ENCODE results near the gene PSMD10. TPM values are rescaled to one million over a fixed set of nuclear protein-coding genes. Genes with fewer than 3 reads are reported as not detected.
A peak's percentile ranks its signal among the peaks of the same experiment; 100 is the strongest.

Gene PSMD10
- total and polyA plus RNA-seq, 8 donors: 44.8 to 85.0 (median 71.7) TPM

DNA sequence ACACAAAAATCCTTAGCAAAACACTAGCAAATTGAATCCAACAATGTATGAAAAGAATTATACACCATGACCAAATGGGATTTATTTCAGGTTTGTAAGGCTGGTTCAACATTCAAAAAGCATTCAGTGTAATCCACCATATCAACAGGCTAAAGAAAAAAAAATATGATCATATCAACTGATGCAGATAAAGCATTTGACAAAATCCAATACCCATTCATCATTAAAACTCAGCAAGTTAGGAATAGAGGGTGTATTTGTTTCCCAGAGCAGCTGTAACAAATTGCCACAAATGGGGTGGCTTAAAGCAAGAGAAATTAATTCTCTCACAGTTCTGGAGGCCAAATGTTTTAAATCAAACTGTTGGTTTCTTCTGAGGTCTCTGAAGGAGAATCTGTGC lies 35.8 kb downstream of the PSMD10 start:
- no peaks in the 10 kb centered on the region for H3K4me1 ChIP-seq
- DNase-seq (no peak), ATAC-seq (no peak)
- no peak for TF ChIP-seq CTCF (IDR thresholded peaks at IDR 0.05)
- no peak overlapping the region for H3K27ac ChIP-seq
- H3K9me3 ChIP-seq: no peaks in the 10 kb centered on the region
- H3K27me3 ChIP-seq: peaks cover 0 to 2% of the 10 kb centered on the region in 2 donors
- no peaks in the 10 kb centered on the region for H3K36me3 ChIP-seq
- H3K4me3 ChIP-seq: no peak overlapping the region
- intact Hi-C loops (cut with DNase I): no loop called here

DNA sequence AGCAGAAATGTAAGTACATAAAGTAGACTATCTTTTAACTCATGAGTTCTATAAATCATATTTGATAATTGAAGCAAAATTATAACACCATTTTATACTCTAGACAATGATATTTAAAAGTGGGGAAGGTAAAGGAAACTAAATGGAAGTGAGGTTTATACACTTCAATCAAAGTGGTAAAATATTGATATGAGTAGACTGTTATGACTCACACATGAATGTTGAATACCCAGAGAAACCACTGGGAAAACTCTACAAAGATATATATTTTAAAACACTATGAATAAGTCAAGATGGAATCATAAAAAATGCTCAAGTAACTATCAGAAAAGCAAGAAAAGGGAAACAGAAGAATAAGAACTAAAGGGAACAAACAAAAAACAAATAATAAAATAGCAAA lies 38.1 kb downstream of the PSMD10 start:
- Histone ChIP-seq H3K9me3 (no peaks in the 10 kb centered on the region), H3K4me1 (no peaks in the 10 kb centered on the region), H3K4me3 (no peak overlapping the region), H3K27ac (no peak overlapping the region), H3K27me3 (peaks cover 0 to 9% of the 10 kb centered on the region in 2 donors), H3K36me3 (no peaks in the 10 kb centered on the region)
- intact Hi-C loops (cut with DNase I): no loop called here
- no peak for TF ChIP-seq CTCF (IDR thresholded peaks at IDR 0.05)
- no peak for ATAC-seq
- no peak for DNase-seq

- peak in 1 of 4 donors; percentile 16 for DNase-seq
- Histone ChIP-seq H3K4me3 (no peak overlapping the region), H3K27ac (no peak overlapping the region), H3K36me3 (no peaks in the 10 kb centered on the region), H3K27me3 (peaks cover 0 to 9% of the 10 kb centered on the region in 2 donors), H3K4me1 (no peaks in the 10 kb centered on the region), H3K9me3 (no peaks in the 10 kb centered on the region)
- ATAC-seq: no peak
- no peak for TF ChIP-seq CTCF (IDR thresholded peaks at IDR 0.05)
- intact Hi-C loops (cut with DNase I): no loop called here
Observed at GRCh38 chrX:108049649-108050048, 41.7 kb downstream of the PSMD10 start.

DNA sequence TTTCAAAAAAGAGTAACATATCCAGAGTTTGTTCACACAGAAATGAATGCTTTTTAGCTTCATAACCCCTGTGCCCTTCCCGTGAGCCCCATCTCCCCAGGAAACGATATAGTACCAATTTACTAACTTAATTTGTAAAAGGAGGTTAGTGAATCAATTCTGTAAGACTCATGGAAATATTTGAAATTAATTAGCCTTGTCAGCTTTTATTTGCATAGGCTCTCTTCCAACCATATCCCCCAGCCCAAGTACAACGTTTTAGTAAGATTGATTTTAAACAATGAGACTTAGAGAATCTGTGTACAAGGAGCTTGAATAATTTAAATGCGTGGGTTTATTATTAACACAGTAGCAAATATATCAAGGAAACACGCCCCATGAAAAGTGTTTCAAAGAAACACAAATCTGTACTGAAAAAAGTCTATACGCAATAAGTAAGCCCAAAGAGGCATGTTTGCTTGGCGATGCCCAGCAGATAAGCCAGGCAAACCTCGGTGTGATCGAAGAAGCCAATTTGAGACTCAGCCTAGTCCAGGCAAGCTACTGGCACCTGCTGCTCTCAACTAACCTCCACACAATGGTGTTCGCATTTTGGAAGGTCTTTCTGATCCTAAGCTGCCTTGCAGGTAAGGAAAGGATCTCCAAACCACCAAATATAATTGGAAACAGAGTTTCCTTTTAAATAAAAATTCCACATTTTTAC lies 46.6 kb downstream of the PSMD10 start, which contains the start of gene VSIG1:
VSIG1 (plus strand) TSS at position 512 of the 703 bp plus-strand sequence; CDS start at position 578, 66 bp downstream.
- no peaks in the 10 kb centered on the region for H3K4me1 ChIP-seq
- no peaks in the 10 kb centered on the region for H3K9me3 ChIP-seq
- H3K27ac ChIP-seq: no peak within 1 kb of the TSS
- no peak within 1 kb of the TSS for H3K4me3 ChIP-seq
- ATAC-seq (no peak), DNase-seq (no peak)
- no peaks in the 10 kb centered on the region for H3K27me3 ChIP-seq
- intact Hi-C loops (cut with DNase I): no loop called here
- TF ChIP-seq CTCF (IDR thresholded peaks at IDR 0.05): no peak
- H3K36me3 ChIP-seq: no peaks in the 10 kb centered on the region

DNA sequence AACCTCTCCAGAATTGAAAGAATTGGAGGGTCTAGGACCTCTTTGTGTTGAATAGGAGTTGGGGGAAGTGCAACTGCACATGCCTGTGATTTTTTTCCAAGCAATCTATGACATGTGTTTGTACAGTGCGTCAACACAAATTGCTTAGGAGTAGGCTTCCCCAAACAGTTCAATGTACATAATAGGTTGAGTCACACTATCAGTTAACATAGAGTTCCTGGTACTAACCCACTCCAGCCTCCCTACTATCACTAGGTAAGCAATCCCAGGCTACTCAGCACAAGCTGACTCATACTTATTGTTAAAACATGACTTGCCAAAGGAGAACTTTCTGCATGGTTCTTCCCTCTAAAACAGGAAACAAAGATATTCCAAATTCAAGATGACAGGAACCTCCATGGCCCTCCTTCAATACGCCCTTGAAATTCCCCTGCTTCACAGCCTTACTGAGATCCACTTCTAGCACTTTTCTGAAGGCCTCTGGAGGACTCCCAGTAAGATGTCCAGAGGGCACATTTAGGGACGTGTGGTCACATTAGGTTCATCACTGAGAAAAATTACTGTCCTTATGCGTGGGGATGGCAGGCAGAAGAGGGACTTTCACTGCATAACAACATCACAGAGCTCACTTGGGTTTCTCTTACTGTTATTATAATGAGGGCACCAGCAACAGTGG lies 54.9 kb downstream of the PSMD10 start:
- H3K4me3 ChIP-seq: no peak overlapping the region
- no peaks in the 10 kb centered on the region for H3K9me3 ChIP-seq
- peaks cover 0 to 4% of the 10 kb centered on the region in 2 donors for H3K27me3 ChIP-seq
- no peaks in the 10 kb centered on the region for H3K36me3 ChIP-seq
- no peak overlapping the region for H3K27ac ChIP-seq
- peak in 1 of 4 donors; percentile 11 for DNase-seq
- peak; percentile 95 for ATAC-seq
- no peaks in the 10 kb centered on the region for H3K4me1 ChIP-seq
- no peak for TF ChIP-seq CTCF (IDR thresholded peaks at IDR 0.05)
- intact Hi-C loops (cut with DNase I): no loop called here

Measured in left lung (tissue), 10 donors.